MM.1S (cell line): ENCODE results near the gene GPR17.

Experiments used
- DNase-seq: peaks from one replicate; pipeline ENCODE4 v3.0.0-alpha.2; 2015
- H2AFZ ChIP-seq: fragments of 300-600 bp; sonication (generic); 2 replicates; pipeline ENCODE4 v1.6.0; 2016; ENCODE audit warnings: antibody characterized with exemption, low read length
- H3F3A ChIP-seq: fragments of 300-600 bp; sonication (generic); 2 replicates; pipeline ENCODE4 v1.6.1; 2016; ENCODE audit warnings: mild to moderate bottlenecking, antibody characterized with exemption, low read length, moderate library complexity, mixed read lengths; ENCODE audit not compliant: insufficient read depth
- H3K27ac ChIP-seq: fragments of 300-600 bp; sonication (generic); 2 replicates; pipeline ENCODE4 v1.5.1; 2016; ENCODE audit warnings: mild to moderate bottlenecking, low read length
- H3K27me3 ChIP-seq: fragments of 300-600 bp; sonication (generic); replicated peaks from 2 replicates; pipeline ENCODE4 v1.6.0; 2016; ENCODE audit warnings: low read length; ENCODE audit not compliant: insufficient read depth
- H3K36me3 ChIP-seq: fragments of 300-600 bp; sonication (generic); replicated peaks from 2 replicates; pipeline ENCODE4 v1.6.1; 2016; ENCODE audit warnings: mild to moderate bottlenecking, low read length, mixed read lengths; ENCODE audit not compliant: insufficient read depth
- H3K4me1 ChIP-seq: fragments of 300-600 bp; sonication (generic); 2 replicates; pipeline ENCODE4 v1.6.1; 2016; ENCODE audit warnings: low read length, mixed read lengths
- H3K4me2 ChIP-seq: fragments of 300-600 bp; sonication (generic); 2 replicates; pipeline ENCODE4 v1.6.0; 2016; ENCODE audit warnings: low read depth, low read length
- H3K4me3 ChIP-seq: fragments of 300-600 bp; sonication (generic); 2 replicates; pipeline ENCODE4 v1.5.1; 2016; ENCODE audit warnings: low read length, mixed read lengths
- H3K79me2 ChIP-seq: fragments of 300-600 bp; sonication (generic); 2 replicates; pipeline ENCODE4 v1.6.1; 2016; ENCODE audit warnings: mixed run types, low read length, mixed read lengths
- H3K9ac ChIP-seq: fragments of 300-600 bp; sonication (generic); 2 replicates; pipeline ENCODE4 v1.6.1; 2016; ENCODE audit warnings: low read length, mixed read lengths
- H3K9me2 ChIP-seq: fragments of 300-600 bp; sonication (generic); replicated peaks from 2 replicates; pipeline ENCODE4 v1.6.1; 2016; ENCODE audit warnings: mild to moderate bottlenecking, low read length, mixed read lengths; ENCODE audit not compliant: insufficient read depth
- H3K9me3 ChIP-seq: fragments of 300-600 bp; sonication (generic); replicated peaks from 2 replicates; pipeline ENCODE4 v1.6.1; 2016; ENCODE audit warnings: mild to moderate bottlenecking, low read length, mixed read lengths; ENCODE audit not compliant: insufficient read depth
- H4K20me1 ChIP-seq: fragments of 300-600 bp; sonication (generic); 2 replicates; pipeline ENCODE4 v1.6.1; 2016; ENCODE audit warnings: mild to moderate bottlenecking, low read length, moderate library complexity, mixed read lengths; ENCODE audit not compliant: insufficient read depth
- EZH2 ChIP-seq: fragments of 300-600 bp; sonication (generic); optimal IDR thresholded peaks from 2 replicates; pipeline ENCODE3; 2017; ENCODE audit warnings: low read depth, mild to moderate bottlenecking, antibody characterized with exemption, low read length, mixed read lengths
- EZH2phosphoT487 ChIP-seq: fragments of 300-600 bp; sonication (generic); IDR thresholded peaks from 2 replicates; pipeline ENCODE4 v1.6.1; 2018; ENCODE audit warnings: antibody characterized with exemption, low read length
- TF ChIP-seq, protein P1 (sequence below): fragments of 300-600 bp; sonication (generic); IDR thresholded peaks from 2 replicates; pipeline ENCODE4 v1.5.1; 2016; ENCODE audit warnings: antibody characterized with exemption, low read length, mixed read lengths

Gene GPR17

DNA sequence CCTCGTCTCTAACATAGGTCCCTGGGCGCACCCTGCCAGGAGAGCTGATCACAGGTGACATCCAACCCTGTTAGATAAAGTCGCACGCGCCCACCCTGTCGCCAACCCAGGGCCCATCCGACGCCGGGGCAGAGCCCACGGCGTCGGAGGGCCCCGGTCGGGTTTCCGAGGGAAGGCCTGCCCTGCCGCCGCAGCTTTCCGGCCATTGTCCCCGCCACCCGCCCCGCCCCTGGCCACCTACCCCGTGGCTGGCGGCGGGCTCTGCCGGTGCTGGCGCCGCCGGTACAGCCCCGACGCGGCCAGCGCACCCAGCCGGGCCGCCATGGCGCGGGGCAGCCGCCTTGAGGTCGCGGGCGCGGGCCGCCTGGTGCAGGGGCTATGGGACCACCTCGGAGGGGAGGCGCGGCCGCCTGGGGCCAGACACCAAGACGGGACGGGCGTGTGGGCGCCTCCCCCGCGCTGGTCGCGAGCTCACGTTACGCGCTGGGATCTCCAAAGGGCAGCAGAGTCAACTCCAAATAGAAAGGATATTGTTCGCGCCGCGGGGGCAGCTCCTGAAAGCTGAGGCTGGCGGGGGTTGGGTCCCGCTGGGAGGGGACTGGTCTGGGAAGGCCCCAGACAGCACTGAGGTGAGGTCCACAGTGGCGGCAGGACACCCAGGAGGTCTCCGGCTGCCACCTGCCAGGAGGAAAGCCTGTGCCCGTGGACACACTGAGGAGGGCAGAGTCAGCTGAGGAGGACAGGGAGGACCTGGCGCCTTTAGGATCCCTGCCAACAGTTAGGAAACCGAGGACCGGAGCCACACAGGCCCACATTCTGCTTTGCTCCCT is 18.3 kb downstream of the GPR17 start:
- Histone ChIP-seq H3K9ac (no peak overlapping the region), H3K36me3 (no peaks in the 10 kb centered on the region), H3K27ac (no peak overlapping the region), H3K4me2 (no peak overlapping the region), H3K9me2 (no peaks in the 10 kb centered on the region), H3K27me3 (peaks cover 5% of the 10 kb centered on the region; the same call in 1 of the 2 replicates), H3K79me2 (no peaks in the 10 kb centered on the region), H2AFZ (no peak overlapping the region), H4K20me1 (no peaks in the 10 kb centered on the region), H3K4me1 (no peaks in the 10 kb centered on the region), H3F3A (no peaks in the 10 kb centered on the region), H3K4me3 (no peak overlapping the region), H3K9me3 (no peaks in the 10 kb centered on the region)
- DNase-seq: no peak
- TF ChIP-seq, protein P1, sequence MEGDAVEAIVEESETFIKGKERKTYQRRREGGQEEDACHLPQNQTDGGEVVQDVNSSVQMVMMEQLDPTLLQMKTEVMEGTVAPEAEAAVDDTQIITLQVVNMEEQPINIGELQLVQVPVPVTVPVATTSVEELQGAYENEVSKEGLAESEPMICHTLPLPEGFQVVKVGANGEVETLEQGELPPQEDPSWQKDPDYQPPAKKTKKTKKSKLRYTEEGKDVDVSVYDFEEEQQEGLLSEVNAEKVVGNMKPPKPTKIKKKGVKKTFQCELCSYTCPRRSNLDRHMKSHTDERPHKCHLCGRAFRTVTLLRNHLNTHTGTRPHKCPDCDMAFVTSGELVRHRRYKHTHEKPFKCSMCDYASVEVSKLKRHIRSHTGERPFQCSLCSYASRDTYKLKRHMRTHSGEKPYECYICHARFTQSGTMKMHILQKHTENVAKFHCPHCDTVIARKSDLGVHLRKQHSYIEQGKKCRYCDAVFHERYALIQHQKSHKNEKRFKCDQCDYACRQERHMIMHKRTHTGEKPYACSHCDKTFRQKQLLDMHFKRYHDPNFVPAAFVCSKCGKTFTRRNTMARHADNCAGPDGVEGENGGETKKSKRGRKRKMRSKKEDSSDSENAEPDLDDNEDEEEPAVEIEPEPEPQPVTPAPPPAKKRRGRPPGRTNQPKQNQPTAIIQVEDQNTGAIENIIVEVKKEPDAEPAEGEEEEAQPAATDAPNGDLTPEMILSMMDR: no peak
- TF ChIP-seq EZH2: no peak
- no peak for TF ChIP-seq EZH2phosphoT487

DNA sequence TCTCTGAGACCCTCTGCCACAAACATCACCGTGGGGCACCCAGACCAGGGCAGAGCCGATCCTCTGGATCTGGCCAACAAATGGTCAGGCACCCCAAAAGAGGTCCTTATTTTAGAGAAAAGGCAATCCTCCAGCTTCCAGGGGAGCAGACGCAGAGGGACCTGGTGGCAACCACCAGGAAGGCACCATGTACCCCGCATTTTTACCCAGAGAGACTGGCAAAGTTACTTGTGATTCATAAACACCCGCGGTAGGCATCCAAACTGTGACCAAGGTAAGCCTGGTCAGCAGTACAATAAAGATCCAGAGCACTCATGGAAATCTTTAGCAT is 18.9 kb downstream of the GPR17 start:
- Histone ChIP-seq H3K9me2 (no peaks in the 10 kb centered on the region), H3K79me2 (no peaks in the 10 kb centered on the region), H3K36me3 (no peaks in the 10 kb centered on the region), H3K4me2 (no peak overlapping the region), H2AFZ (no peak overlapping the region), H3K27ac (no peak overlapping the region), H3K9ac (no peak overlapping the region), H3K9me3 (no peaks in the 10 kb centered on the region), H3K4me1 (no peaks in the 10 kb centered on the region), H3K4me3 (no peak overlapping the region), H4K20me1 (no peaks in the 10 kb centered on the region), H3K27me3 (peaks cover 5% of the 10 kb centered on the region; the same call in 1 of the 2 replicates), H3F3A (no peaks in the 10 kb centered on the region)
- DNase-seq: no peak
- TF ChIP-seq, protein P1: no peak
- TF ChIP-seq EZH2phosphoT487: no peak
- TF ChIP-seq EZH2: no peak

DNA sequence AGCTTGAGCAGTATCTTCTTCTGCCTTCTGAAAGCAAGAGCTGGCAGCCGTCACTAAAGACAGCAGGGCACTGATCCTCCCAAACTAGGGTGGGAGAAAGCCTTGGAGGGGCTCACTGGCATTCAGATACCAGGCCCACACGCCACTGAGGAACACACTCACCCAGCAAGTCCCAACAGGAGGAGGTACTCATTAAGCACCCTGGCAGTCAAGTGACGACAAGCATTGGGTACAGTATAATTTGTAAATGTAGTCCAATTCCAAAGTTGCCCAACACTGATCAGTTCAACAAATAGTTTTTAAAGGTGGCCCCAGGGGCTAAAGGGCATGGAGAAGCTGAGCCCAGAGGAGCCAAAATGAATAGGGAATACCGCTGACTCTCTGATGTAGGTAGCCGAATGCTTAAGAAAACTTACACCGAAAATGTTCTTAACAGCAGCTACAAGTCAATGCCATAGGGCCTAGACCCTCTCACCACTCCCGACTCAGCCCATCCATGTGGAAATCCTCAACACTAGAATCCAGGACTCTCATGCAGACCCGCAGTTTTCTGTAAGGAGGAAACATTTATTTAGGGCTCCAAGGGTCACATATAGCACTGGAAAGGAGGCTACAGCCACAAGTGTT is 19.4 kb downstream of the GPR17 start:
- no peak overlapping the region for H3K27ac ChIP-seq
- no peak for TF ChIP-seq EZH2
- TF ChIP-seq, protein P1: no peak
- no peak for TF ChIP-seq EZH2phosphoT487
- no peak for DNase-seq
- H3K36me3 ChIP-seq: no peaks in the 10 kb centered on the region
- no peaks in the 10 kb centered on the region for H4K20me1 ChIP-seq
- no peaks in the 10 kb centered on the region for H3F3A ChIP-seq
- H3K79me2 ChIP-seq: no peaks in the 10 kb centered on the region
- peaks cover 5% of the 10 kb centered on the region; the same call in 1 of the 2 replicates for H3K27me3 ChIP-seq
- H3K4me2 ChIP-seq: no peak overlapping the region
- H2AFZ ChIP-seq: no peak overlapping the region
- no peaks in the 10 kb centered on the region for H3K9me3 ChIP-seq
- no peaks in the 10 kb centered on the region for H3K9me2 ChIP-seq
- no peak overlapping the region for H3K9ac ChIP-seq
- H3K4me1 ChIP-seq: no peaks in the 10 kb centered on the region
- no peak overlapping the region for H3K4me3 ChIP-seq
